Left hindlimb (tissue), 1 donor: ENCODE data around the gene IGFLR1.
"Not testable (repeated sequence)": the region's sequence is repeated elsewhere in the genome, so short reads cannot be mapped to it uniquely, and the experiment has no call there.

Experiments used
- DNase-seq: peaks from one replicate; pipeline ENCODE4 v3.0.0-alpha.2; 2018

The IGFLR1 gene

DNA sequence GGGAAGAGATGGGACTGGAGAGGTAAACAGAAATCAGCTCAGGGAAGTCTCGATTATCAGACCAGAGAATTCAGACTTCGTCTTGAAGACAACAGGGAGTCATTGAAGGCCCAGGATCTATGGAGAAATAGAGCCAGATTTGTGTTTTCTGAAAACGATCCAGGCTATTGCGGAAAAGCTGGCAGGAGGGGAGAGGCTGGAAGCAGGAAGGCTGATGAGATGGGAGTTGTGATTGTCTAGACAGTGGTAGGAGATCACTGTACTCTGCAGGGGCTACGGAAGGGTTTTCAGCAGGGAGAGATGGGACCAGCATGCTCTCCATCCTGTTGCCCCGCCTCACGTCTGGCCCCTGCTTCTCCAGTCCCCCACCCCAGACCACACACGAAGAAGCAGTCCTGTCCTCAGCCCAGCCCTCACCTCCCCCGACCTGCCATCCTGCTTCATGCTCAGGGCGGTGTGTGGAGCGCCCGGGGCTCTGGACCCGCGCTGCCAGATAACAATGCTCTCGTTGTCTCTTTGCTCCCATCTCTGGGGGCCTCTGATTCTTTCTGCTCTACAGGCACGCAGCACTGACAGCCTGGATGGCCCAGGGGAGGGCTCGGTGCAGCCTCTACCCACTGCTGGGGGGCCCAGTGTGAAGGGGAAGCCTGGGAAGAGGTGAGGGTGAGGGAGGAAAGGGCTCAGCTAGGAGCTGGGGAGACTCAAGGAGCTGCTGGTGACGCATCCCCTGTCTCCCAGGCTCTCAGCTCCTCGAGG, 35.0 kb upstream of the IGFLR1 start:
- DNase-seq = peak; percentile 28

DNA sequence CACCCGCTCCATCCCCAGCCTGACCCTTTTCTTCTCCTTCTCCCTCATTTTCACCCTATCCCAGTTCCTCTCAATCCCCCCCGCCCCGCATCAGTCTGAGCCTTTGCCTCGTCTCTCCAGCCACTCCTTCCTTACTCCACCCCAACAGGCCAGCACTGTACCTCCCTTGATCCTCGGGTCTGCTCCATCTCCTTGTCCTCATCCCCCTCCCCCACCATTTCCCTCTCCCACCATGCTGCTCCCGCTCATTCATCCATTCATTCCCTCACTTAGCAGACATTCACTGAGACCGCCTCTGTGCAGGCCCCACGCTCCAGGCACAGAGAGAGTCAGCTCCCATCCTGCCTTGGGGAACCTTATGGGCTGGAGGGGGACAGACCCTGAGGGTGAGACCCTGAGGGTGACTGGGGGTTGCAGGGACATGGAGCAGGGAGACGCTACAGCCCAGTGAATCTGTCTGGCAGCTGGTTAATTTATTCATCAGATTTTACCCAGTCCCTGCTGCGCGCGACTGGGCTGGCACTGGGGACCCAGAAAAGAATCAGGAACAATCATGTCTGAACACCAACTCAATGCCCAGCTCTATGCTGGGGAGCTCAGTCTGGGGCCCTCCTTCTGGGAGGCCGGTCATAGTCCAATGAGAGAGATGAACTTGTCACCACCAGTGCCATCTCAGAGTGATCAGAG, 34.0 kb upstream of the IGFLR1 start:
- peak; percentile 31 for DNase-seq

DNA sequence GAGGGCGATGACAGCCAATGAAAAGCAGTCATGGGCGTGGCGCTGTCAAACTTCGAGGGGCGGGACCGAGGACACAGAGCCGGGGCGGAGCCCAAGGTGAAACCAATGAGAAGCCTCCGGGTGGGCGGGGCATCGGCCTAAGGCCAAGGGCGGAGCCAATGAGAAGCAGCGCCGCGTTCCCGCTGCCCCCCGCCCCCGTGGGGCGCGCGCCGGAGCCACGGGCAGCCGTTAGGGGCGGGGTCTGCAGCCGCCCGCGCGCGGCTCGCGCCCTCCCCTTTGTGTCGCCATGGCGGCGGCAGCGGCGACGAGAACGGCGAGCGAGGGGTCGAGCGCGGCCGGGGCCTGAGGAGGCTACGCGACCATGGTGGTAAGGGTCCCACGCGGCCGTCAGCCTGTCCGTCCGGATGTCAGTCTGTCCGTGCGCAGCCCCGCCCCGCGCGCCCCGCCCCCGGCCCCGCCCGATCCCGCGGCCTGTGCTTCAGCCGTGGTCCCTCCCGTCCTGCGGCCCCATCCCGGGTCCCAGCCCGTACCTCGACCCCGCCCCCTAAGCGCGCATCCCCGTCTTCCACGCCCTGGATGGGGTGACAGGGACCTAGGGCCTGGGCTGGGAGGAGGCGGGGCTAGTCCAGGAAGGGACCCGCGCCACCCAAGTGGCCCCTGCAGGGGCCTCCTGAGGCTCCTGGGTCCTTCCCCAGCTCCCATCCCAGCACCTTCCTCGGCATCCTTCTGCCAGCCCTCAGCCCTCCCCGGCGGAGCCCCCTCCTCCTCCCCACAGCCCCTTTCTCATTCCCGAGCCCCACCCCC, 33.2 kb upstream of the IGFLR1 start, which contains the start of gene ARHGAP33:
Gene ARHGAP33, plus strand, starts transcription at position 267 of the 804 bp plus-strand sequence. Its CDS starts 95 bp downstream, at position 362.
- peak; percentile 98 for DNase-seq

DNA sequence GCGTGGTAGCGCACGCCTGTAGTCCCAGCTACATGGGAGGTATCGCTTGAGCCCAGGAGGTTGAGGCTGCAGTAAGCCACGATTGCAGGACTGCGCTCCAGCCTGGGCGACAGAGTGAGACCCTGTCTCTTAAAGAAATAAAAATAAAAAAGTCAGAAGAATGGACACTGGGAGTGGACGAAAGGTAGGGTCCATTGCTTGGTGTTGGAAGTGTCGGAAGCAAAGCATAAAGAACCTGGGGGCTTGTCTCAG, 32.7 kb upstream of the IGFLR1 start:
- no peak for DNase-seq

DNA sequence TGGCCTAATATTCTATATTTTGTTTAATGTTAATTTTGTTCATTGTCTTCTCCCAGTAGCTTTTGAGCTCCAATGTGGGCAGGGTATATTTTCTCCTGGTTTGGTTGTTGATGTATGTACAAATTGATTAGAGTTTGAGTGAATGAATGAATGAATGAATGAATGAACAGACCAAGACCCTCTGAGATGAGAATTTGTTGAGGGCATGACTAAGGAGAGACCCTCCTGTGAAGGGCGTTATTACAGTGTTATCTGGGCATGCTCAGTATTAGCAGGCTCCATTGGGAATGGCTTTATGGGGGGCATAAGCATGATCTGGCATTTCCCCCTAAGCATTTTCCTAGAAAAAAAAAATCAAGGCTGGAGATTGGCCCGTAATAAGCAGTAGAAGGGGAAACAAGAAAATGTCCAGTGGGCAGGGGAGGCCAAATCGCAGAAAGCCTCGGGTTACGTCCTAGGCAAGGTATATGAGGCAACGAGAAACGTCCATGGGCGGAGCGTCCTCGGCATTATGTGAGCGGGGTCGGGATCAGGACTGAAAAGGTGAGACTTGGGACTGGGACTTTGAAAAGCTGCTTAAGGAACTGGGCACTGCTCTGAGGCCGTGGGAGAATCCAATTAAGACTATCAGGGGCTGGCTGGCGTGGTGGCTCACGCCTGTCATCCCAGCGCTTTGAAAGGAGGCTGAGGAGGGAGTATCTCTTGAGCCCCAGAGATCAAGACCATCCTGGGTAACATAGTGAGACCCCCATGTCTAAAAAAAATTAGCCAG, 32.2 kb upstream of the IGFLR1 start:
- DNase-seq = peak; percentile 31

DNA sequence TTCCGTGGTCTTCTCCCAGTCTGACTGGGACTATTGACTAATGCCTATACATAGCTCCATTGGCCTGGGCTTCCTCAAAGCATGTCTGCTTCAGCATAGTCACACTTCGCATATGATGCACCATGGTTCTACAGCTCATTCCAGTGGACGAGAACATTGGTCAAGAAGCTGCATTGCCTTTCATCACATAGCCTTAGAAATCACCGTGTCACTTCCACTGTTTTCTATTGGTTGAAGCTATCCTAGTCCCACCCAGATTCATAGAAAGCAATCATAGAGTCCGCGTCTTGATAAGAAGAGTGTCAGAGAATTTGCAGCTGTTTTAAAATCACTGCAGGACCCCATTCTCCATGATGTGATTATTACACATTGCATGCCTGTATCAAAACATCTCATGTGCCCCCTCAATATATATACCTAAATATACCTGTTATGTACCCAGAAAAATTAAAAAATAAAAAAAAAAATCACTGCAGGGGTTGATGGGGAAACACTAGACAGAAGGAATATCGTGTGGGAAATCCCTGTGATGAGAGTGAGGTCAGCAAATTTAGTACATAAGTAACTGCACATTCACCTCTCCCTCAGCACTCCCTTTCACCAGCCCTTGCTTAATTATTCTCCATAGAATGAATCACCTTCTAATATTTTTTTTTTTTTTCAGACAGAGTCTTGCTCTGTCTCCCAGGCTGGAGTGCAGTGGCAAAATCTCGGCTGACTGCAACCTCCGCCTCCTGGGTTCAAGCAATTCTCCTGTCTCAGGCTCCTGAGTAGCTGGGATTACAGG, 31.0 kb upstream of the IGFLR1 start:
- no peak for DNase-seq

DNA sequence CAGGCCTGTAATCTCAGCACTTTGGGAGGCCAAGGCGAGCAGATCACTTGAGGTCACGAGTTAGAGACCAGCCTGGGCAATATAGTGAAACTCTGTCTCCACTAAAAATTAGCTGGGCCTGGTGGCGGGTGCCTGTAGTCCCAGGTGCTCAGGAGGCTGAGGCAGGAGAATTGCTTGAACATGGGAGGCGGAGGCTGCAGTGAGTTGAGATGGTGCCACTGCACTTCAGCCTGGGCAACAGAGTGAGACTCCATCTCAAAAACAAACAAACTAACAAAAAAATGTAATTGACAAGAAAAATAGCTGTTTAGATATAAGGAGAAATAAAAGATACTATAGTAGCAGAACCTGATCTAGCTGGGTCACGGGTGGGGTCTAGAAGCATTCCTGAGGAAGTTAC, 30.1 kb upstream of the IGFLR1 start:
- DNase-seq = not testable (repeated sequence)

DNA sequence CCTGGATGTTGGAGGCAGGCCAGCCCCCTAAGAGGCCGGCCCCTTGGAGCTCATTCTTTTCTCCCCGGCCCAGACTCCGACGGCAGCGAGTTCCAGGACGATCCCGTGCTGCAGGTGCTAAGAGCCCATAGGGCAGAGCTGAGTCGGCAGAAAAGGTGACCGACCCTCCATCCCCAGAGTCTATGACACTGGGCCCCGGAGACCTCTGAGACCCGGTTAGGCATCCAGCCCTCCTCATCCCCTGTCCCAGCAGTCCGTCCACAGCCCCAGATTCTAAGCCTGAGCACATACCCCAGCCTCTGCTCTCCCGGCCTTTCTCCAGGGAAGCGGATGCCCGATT, 25.8 kb upstream of the IGFLR1 start:
- no peak for DNase-seq

DNA sequence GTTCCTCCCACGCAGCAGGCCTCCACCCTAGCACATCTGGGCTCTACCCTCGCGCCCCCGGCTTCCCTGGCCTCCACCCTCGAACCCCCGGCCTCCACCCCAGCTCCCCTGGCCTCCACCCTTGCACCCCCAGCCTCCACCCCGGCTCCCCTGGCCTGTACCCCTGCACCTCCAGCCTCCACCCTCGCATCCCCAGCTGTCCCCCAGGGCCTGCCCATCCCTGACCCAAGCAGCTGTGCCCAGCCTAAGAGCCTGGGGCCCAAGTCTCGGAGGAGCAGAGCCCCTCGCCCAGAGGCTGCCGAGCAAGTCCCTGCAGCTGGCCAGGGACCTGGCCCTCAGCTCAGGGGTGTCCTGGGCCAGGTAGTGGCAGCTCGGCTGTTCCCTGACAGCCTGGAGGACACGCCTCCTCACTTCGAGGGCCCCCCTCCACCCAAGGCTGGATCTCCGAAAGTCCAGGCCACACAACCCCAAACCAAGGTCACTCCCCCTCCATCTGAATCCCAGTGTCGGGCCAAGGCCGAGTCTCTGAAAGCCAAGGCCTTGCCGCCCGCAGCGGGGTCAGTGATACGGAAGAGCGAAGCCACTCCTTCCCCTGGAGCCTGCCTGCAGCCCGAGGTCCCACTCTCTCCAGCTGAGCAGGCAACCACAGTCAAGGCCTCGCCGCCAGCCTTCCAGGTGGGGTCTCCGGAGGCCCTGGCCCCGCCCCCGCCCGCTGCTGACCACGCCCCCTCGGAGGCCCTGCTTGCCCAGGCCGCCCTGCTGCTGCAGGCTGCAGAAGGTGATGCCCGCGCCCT, 25.2 kb upstream of the IGFLR1 start:
- no peak for DNase-seq

DNA sequence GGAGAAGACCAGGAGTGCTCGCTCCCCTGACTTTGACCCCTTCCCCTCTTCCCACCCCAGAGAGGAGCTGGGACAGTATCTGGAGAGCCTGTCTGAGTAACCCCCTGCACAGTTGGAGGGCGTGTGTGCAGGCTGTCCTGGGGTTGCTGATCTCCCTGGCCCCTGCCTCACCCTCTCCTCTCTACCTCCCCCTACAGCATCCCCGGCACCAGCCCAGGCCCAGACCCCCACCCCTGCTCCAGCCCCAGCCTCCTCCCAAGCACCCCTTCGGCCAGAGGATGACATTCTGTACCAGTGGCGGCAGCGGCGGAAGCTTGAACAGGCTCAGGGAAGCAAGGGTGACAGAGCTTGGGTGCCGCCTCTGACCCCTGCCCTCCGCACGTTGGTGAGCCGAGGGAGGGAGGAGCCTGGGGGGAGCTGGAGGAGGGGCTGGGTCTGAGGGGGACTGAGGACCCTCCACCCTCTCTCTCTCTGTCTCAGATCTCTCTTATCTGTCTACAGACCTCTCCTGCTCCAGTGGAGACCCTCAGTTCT, 24.4 kb upstream of the IGFLR1 start:
- no peak for DNase-seq

DNA sequence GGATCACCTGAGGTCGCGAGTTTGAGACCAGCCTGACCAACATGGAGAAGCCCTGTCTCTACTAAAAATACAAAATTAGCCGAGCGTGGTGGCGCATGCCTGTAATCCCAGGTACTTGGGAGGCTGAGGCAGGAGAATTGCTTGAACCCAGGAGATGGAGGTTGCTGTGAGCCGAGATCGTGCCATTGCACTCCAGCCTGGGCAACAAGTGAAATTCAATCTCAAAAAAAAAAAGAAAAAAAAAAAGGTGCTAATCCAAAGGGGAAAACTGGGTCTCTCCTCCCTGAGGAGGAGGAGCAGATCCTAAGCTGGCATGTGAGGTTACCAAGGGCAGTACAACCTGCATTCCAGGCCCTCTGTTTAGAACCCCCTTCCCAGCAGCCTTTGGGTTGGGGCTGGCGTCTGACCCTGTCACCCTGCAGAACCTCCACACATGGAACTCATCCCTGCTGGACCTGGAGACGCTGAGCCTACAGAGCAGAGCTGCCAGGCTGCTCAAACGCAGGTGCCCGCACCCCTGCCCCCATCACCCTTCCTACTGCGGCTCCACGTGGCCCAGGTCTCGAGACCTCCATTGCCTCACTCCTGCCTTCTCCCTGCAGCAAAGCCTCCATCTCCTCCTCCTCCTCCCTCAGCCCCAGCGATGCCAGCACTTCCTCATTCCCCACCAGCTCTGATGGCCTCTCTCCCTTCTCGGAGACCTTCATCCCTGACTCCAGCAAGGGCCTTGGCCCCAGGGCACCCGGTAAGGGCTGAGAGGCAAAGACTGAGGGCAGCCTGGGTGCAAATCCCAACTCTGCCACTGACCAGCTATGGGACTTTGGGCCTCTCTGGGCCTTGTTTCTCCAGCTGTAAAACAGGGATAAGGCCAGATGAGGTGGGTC, 22.4 kb upstream of the IGFLR1 start:
- no peak for DNase-seq

DNA sequence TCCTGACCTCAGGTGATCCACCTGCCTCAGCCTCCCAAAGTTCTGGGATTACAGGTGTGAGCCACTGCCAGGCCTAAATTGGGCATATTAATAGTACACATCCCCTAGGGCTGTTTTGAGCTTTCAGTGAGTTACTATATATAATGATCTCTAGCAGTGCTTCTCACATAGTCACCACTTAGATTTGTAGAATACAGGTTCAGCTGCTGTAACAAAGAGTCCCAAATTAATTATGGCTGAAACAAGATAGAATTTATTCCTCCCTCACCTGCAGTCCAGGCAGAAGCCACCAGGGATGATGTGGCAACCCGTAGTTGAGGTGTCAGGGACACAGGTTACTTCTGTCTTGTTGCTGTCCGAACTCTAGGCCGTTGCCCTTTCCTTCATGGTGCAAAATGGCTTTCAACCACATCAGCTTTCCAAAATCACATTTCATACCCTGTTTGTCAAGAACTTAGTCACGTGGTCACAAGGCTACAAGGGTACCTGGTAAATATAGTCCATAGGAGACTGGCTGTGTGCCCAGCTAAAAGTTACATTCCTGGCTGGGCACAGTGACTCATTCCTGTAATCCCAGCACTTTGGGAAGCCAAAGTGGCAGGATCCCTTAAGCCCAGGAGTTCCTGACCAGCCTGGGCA, 18.6 kb upstream of the IGFLR1 start:
- no peak for DNase-seq

DNA sequence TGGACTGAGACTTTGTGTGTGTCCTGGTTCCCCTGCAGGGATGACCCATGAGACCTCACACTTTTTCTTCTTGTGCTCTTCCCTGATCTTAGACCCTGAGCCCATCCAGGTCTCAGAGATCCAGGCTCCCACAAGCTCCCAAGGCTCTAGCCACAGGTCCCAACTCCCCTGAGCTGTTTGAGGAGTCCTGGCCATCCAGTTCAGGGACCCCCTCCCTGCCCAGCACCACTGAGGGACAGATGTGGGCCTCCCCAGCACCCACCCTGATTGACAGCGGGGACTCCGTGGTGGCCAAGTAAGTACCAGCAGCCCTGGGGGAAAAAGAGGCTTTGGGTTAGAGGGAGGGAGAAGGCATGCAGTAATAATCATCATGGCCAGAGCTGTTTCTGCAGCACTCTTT, 17.4 kb upstream of the IGFLR1 start:
- no peak for DNase-seq

DNA sequence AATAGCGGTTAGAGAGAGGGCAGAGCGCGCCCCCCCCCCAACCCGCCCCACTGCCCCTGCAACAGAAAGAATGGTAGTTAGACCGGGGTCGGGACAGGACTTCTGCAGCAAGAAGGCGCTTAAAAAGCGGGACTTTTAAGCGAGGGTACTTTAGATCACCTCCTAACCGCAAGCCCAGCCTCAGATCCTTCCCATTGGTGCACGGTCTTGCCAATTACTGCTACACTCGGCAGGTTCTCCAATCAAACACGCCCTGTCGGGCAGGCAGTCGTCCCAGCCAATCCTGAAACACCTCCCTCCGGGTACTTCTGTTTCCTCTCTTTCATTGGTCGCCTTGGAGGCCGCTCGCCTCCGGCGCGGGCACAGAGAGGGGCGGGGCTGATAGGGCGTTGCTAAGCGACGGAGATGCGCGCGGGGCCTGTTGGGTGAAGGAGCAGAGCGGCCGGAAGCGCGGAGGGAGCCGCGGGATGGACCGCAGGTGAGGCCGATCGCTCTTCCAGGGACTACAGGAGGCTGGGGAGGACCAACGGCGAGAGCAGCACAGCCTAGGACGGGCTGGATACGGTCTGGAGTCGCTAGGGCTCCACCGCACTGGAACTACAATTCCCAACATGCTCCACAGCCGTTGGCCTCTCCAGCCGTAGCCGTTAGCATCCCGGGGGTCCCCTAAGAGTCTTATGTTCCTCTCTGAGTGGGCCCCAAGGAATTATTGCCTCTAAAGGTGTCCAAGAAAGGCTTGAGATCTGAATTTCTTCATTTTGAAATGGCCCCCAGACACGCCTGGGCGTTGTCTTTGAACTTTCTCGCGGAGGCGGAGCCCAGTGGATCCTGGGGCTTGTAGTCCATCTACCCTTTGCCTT, 15.7 kb upstream of the IGFLR1 start, which contains the start of gene PROSER3:
Gene PROSER3, plus strand, starts transcription at position 428 of the 860 bp plus-strand sequence. Its CDS starts 40 bp downstream, at position 468.
- peak; percentile 99 for DNase-seq

DNA sequence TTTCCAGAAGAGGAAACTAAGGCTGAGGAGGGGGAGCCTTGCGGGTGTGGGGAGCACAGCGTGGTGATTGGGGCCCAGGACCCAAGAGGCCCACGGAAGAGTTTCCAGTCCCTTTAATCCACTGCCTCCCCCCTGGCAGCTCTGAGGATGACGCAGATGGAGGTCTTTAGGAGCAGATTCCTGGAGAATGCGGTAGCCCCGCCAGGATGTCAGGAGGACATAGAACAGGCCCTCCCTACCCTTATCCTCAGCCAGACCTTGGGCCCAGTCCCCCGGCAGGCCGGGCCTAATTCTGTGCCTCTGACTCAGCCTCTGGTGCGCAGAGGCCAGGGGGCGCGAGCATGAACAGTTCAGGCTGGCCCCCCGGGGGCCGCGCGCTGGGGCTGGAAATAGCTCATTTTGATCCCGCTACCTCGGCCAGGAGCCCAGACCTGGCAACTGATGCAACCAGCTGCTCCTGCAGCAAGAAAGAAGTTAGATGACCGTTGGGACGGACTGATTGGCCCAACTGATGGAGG, 15.0 kb upstream of the IGFLR1 start:
- peak; percentile 96 for DNase-seq

DNA sequence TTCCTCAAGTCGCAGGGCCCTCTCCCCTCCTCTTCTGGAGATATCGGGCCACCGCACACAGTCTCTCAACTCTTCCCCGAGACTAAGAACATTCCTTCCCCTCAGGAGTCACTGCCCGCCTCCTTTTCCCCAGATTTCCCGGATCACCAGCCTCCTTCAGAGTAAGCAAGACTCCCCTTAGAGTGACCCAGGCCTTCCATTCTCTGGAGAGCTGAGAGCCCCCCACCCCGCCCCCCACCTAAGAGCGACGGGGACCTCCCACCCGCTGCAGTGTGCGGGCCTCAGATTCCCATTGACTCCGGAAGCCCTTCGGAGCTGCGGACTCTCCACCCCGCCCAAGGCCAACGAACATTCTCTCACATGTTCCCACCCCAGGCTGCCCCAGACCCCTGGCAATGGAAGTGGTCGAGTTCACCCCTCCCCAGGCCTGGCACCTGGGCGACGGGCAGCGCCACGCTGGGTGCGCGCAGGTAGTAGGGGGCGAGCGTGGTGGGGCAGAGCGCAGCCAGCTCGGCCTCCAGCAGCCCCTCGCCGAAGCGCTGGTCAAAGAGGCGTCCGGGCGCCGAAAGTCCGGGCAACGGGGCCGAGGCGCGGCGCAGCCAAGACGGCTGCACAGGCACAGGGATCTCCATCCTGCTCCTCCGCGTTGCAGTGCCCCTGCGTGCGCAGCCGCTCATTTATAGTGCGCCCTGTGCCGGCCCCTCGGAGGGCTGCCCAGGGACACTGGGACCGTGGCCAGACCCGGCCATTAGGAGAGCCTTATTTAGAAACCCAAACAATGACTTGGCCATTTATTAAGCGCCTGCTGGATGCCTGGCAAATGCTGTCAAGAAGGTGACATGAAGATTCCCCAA, 14.4 kb upstream of the IGFLR1 start, which contains the start of gene HSPB6:
Gene HSPB6, minus strand, starts transcription at position 653 of the 854 bp plus-strand sequence. Its CDS starts 21 bp downstream, at position 632.
- DNase-seq = peak; percentile 84
